ENCODE data around the gene NEK7. TPM values are rescaled to one million over a fixed set of nuclear protein-coding genes. Genes with fewer than 3 reads are reported as not detected.

Gene NEK7
- total and polyA plus RNA-seq, 4 donors = 60.1 to 164 (median 106) TPM

DNA sequence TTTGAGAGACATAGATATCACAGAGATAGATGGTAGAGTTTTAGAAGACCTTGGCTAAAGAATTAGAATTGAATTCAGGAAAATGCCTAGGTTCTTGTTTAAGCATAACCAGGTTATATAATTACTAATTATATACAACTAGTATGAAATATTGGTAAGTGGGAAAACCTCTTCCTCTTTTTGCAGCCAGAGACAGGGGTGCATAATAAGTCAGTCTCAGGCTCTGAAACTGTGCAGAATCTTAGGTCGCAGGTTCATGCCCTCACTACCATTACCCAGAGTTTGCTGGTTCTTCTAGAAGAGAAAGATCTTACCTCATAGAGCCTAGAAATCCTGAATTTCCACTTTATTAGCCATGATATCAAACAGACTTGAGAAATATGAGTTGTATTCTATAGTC, 183.3 kb downstream of the NEK7 start:
- Histone ChIP-seq H3K27ac (ENCODE audit: low read depth in 1 of 2, low read length in 2 of 2) (no peak overlapping the region), H3K27me3 (ENCODE audit: control insufficient read depth in 1 of 2, insufficient read depth in 2 of 2, low read length in 1 of 2) (no peaks in the 10 kb centered on the region), H3K4me3 (ENCODE audit: low read length in 2 of 2) (no peak overlapping the region), H3K9me3 (ENCODE audit: control insufficient read depth, low read length) (no peaks in the 10 kb centered on the region), H3K4me1 (ENCODE audit: control insufficient read depth in 1 of 2, insufficient read depth in 2 of 2, low read length in 2 of 2) (no peaks in the 10 kb centered on the region), H3K36me3 (ENCODE audit: control insufficient read depth in 1 of 2, insufficient read depth in 2 of 2, low read length in 1 of 2) (no peaks in the 10 kb centered on the region)
- WGBS, 2 donors = 97 to 100% methylated on average over 1 of the region's 1 CpG
- ATAC-seq (ENCODE audit: low FRiP score) (no peak), DNase-seq (no peak)
- intact Hi-C loops (cut with DNase I) = no loop called here

DNA sequence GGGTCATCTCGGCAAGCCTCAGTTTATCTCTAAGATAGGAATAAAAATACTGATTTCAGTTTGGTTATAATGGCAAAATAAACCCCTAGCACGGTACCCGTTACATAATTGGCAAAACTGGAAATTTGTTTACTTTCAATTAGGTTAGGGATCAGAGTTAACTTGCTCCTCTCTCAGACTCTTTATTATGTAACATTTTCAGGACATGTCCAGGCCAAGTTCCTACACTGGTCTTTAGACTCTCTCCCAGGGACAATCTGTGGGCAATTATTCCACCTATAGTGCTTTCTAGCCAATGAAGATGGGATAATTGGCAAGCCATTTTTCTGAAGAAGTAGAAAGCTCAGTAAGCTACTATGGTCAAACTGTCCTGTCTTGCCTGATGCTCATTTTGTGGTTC, 189.4 kb downstream of the NEK7 start:
- Histone ChIP-seq H3K27ac (ENCODE audit: low read depth in 1 of 2, low read length in 2 of 2) (no peak overlapping the region), H3K36me3 (ENCODE audit: control insufficient read depth in 1 of 2, insufficient read depth in 2 of 2, low read length in 1 of 2) (no peaks in the 10 kb centered on the region), H3K9me3 (ENCODE audit: control insufficient read depth, low read length) (no peaks in the 10 kb centered on the region), H3K4me1 (ENCODE audit: control insufficient read depth in 1 of 2, insufficient read depth in 2 of 2, low read length in 2 of 2) (no peaks in the 10 kb centered on the region), H3K27me3 (ENCODE audit: control insufficient read depth in 1 of 2, insufficient read depth in 2 of 2, low read length in 1 of 2) (no peaks in the 10 kb centered on the region), H3K4me3 (ENCODE audit: low read length in 2 of 2) (no peak overlapping the region)
- intact Hi-C loops (cut with DNase I) = no loop called here
- no peak for DNase-seq
- 23 to 34% methylated on average over 3 of the region's 3 CpGs for WGBS, 2 donors
- no peak for ATAC-seq (ENCODE audit: low FRiP score)

GRCh38 chr1:198350456-198350855, 193.7 kb downstream of the NEK7 start:
- ATAC-seq (ENCODE audit: low FRiP score) (no peak), DNase-seq (no peak)
- Histone ChIP-seq H3K4me3 (ENCODE audit: low read length in 2 of 2) (no peak overlapping the region), H3K4me1 (ENCODE audit: control insufficient read depth in 1 of 2, insufficient read depth in 2 of 2, low read length in 2 of 2) (no peaks in the 10 kb centered on the region), H3K9me3 (ENCODE audit: control insufficient read depth, low read length) (no peaks in the 10 kb centered on the region), H3K27me3 (ENCODE audit: control insufficient read depth in 1 of 2, insufficient read depth in 2 of 2, low read length in 1 of 2) (no peaks in the 10 kb centered on the region), H3K36me3 (ENCODE audit: control insufficient read depth in 1 of 2, insufficient read depth in 2 of 2, low read length in 1 of 2) (no peaks in the 10 kb centered on the region), H3K27ac (ENCODE audit: low read depth in 1 of 2, low read length in 2 of 2) (no peak overlapping the region)
- intact Hi-C loops (cut with DNase I) = loop anchor here in 1 of 2 donors (10.0 kb wide), 1 partner anchor 266 kb away; no protein-coding TSS in a partner anchor

DNA sequence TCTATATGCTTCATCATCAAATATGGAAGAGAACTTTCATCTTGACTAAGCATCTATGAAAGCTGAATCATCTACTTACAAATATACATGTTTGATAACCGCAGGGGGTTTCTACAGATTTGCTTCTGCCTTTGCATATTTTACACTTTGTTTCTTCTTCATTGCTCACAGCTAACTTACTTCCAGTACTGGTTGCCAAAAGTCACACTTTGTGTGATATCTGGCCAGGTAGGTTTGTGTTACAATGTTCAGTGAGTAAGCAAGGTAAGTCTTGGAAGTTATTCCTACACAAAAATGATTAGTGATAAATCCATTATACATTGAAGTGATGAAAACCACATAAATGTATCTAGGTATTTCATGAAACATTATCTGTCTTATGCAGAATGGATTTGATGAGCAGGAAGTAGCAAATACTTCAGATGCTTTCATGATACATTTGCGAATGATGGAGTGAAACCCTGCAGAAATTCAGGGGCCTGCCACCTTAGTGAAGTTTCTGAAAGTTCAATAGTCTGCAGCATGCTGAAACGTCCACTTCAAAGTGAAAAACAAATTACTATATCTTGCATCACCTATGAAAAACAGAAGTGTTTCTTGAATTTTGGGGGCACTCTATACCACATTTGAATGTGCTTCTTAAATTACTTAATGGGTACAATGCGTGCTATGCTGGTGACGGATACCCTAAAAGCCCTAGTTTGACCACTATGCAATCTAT, 196.3 kb downstream of the NEK7 start:
- no peaks in the 10 kb centered on the region for H3K9me3 ChIP-seq (ENCODE audit: control insufficient read depth, low read length)
- no peaks in the 10 kb centered on the region for H3K27me3 ChIP-seq (ENCODE audit: control insufficient read depth in 1 of 2, insufficient read depth in 2 of 2, low read length in 1 of 2)
- H3K4me3 ChIP-seq (ENCODE audit: low read length in 2 of 2) = no peak overlapping the region
- intact Hi-C loops (cut with DNase I) = loop anchor here in 1 of 2 donors (10.0 kb wide), 1 partner anchor 268 kb away; no protein-coding TSS in a partner anchor
- no peaks in the 10 kb centered on the region for H3K4me1 ChIP-seq (ENCODE audit: control insufficient read depth in 1 of 2, insufficient read depth in 2 of 2, low read length in 2 of 2)
- H3K36me3 ChIP-seq (ENCODE audit: control insufficient read depth in 1 of 2, insufficient read depth in 2 of 2, low read length in 1 of 2) = no peaks in the 10 kb centered on the region
- no peak overlapping the region for H3K27ac ChIP-seq (ENCODE audit: low read depth in 1 of 2, low read length in 2 of 2)
- ATAC-seq (ENCODE audit: low FRiP score) = no peak
- 77 to 80% methylated on average over 5 of the region's 5 CpGs for WGBS, 2 donors
- no peak for DNase-seq

DNA sequence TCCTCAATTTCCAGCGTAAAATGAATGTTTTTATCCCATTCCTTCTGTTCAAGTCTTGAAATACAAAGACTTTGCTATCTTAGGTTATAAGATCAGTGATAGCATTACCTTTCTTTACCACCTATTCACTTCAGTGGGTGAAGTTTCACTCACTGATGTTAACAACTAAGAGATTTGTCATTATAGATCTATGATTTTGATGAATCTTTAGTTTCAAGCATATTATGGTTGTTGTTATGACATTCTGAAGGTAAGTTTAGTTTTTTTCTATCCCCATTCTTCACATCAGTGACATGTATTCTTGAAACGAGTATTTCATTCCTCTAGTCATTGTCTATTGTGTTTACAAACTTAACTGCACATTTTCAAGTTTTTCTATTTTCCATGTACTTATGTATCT, 201.1 kb downstream of the NEK7 start:
- Histone ChIP-seq H3K27ac (ENCODE audit: low read depth in 1 of 2, low read length in 2 of 2) (no peak overlapping the region), H3K36me3 (ENCODE audit: control insufficient read depth in 1 of 2, insufficient read depth in 2 of 2, low read length in 1 of 2) (no peaks in the 10 kb centered on the region), H3K27me3 (ENCODE audit: control insufficient read depth in 1 of 2, insufficient read depth in 2 of 2, low read length in 1 of 2) (no peaks in the 10 kb centered on the region), H3K4me3 (ENCODE audit: low read length in 2 of 2) (no peak overlapping the region), H3K4me1 (ENCODE audit: control insufficient read depth in 1 of 2, insufficient read depth in 2 of 2, low read length in 2 of 2) (no peaks in the 10 kb centered on the region), H3K9me3 (ENCODE audit: control insufficient read depth, low read length) (no peaks in the 10 kb centered on the region)
- intact Hi-C loops (cut with DNase I) = loop anchor here (5.0 to 10.0 kb wide), 2 partner anchors 271 to 273 kb away; no protein-coding TSS in a partner anchor
- 76 to 77% methylated on average over 2 of the region's 2 CpGs for WGBS, 2 donors
- ATAC-seq (ENCODE audit: low FRiP score) = no peak
- no peak for DNase-seq

DNA sequence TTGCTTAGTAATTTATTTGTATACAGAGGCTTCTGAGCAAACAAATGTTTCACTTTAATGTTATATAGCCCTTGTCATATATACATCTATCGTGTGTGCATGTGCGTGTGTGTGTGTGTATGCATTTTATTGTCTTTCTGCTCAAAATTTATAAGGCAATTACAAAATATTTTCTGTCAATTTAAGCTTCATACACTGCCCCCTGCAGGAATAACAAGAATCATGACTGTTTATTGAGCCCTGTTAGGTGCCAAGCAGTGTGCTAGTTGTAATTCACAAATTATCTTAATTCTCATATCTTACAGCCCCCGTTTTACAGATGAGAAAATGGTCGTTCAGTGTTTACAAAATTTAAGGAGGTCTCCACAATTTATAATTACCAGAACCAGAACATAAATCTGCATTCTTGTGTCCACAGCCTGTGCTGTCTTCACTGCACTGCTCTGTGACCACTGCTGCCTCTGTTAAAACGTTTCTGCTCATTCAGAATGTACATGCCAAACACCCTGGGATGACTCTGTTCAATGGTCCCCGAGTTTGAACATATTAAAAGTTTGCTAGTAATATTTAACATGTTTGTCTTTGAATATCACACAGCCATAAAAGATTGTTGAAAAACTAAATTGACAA, 202.3 kb downstream of the NEK7 start:
- DNase-seq (no peak), ATAC-seq (ENCODE audit: low FRiP score) (no peak)
- Histone ChIP-seq H3K36me3 (ENCODE audit: control insufficient read depth in 1 of 2, insufficient read depth in 2 of 2, low read length in 1 of 2) (no peaks in the 10 kb centered on the region), H3K27ac (ENCODE audit: low read depth in 1 of 2, low read length in 2 of 2) (no peak overlapping the region), H3K4me1 (ENCODE audit: control insufficient read depth in 1 of 2, insufficient read depth in 2 of 2, low read length in 2 of 2) (no peaks in the 10 kb centered on the region), H3K27me3 (ENCODE audit: control insufficient read depth in 1 of 2, insufficient read depth in 2 of 2, low read length in 1 of 2) (no peaks in the 10 kb centered on the region), H3K4me3 (ENCODE audit: low read length in 2 of 2) (no peak overlapping the region), H3K9me3 (ENCODE audit: control insufficient read depth, low read length) (no peaks in the 10 kb centered on the region)
- intact Hi-C loops (cut with DNase I) = loop anchor here (5.0 to 10.0 kb wide), 2 partner anchors 272 to 274 kb away; no protein-coding TSS in a partner anchor
- 42 to 47% methylated on average over 6 of the region's 6 CpGs for WGBS, 2 donors

DNA sequence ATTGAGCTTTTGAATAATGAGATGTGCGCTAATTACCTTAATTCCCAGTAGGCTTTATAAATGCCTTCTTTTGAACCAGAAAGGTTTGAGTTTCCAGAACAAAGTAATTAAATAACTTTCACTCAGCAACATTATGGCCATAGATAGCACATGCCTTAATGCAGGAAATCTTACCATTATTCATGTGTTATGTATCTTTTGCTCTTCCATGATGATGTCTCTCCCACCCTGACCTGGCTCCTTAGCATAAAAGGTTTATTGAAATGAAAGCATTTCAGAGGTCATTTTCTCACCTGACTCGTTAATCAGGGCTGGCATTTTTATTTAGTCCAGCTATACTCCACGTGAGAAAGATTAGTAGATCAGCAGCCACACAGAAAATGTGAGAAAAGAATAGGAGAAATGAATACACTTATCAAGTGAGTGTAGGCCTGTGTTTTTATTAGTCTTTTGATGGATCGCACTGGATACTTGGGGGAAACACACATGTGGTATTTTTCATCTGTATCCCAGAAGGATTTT, 203.5 kb downstream of the NEK7 start:
- no peak overlapping the region for H3K4me3 ChIP-seq (ENCODE audit: low read length in 2 of 2)
- WGBS, 2 donors = 89% methylated on average over 4 of the region's 4 CpGs
- no peaks in the 10 kb centered on the region for H3K36me3 ChIP-seq (ENCODE audit: control insufficient read depth in 1 of 2, insufficient read depth in 2 of 2, low read length in 1 of 2)
- DNase-seq (no peak), ATAC-seq (ENCODE audit: low FRiP score) (no peak)
- H3K27ac ChIP-seq (ENCODE audit: low read depth in 1 of 2, low read length in 2 of 2) = no peak overlapping the region
- no peaks in the 10 kb centered on the region for H3K27me3 ChIP-seq (ENCODE audit: control insufficient read depth in 1 of 2, insufficient read depth in 2 of 2, low read length in 1 of 2)
- H3K4me1 ChIP-seq (ENCODE audit: control insufficient read depth in 1 of 2, insufficient read depth in 2 of 2, low read length in 2 of 2) = no peaks in the 10 kb centered on the region
- intact Hi-C loops (cut with DNase I) = no loop called here
- no peaks in the 10 kb centered on the region for H3K9me3 ChIP-seq (ENCODE audit: control insufficient read depth, low read length)

DNA sequence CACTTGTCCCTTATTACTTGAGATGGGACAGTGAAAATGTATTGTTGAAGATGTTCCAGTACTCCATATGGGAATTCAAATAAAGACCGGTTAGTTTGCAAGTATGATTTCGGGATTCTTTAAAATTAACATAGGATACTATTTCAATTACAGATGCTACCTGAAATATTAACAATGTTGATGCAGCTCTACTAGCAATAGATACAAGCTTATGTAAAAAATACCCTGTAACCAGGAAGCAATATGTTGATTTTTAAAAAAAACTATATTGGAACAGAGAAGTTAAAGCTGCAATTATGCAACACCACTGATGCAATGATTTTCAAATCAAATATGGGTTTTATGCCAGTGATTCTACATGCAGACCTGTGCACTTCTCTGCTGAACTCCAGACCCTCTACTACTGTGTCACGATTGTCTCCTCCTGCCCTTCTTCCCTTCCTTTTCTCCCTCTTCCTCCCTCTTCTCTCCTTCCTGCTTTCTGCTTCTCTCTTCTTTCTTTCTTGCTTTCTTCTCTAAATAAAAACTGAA, 204.5 kb downstream of the NEK7 start:
- ATAC-seq (ENCODE audit: low FRiP score) = no peak
- Histone ChIP-seq H3K36me3 (ENCODE audit: control insufficient read depth in 1 of 2, insufficient read depth in 2 of 2, low read length in 1 of 2) (no peaks in the 10 kb centered on the region), H3K9me3 (ENCODE audit: control insufficient read depth, low read length) (no peaks in the 10 kb centered on the region), H3K4me1 (ENCODE audit: control insufficient read depth in 1 of 2, insufficient read depth in 2 of 2, low read length in 2 of 2) (no peaks in the 10 kb centered on the region), H3K27me3 (ENCODE audit: control insufficient read depth in 1 of 2, insufficient read depth in 2 of 2, low read length in 1 of 2) (no peaks in the 10 kb centered on the region), H3K27ac (ENCODE audit: low read depth in 1 of 2, low read length in 2 of 2) (no peak overlapping the region), H3K4me3 (ENCODE audit: low read length in 2 of 2) (no peak overlapping the region)
- no peak for DNase-seq
- intact Hi-C loops (cut with DNase I) = no loop called here
- 93% methylated on average over 3 of the region's 3 CpGs for WGBS, 2 donors

Measured in aorta (tissue), 5 donors.